Measurements from ENCODE around the gene OXGR1. TPM values are rescaled to one million over a fixed set of nuclear protein-coding genes. Genes with fewer than 3 reads are reported as not detected.

Gene OXGR1
- polyA plus RNA-seq, 2 of the 4 experiments (the other 2 are of a cell fraction) = not detected

Small RNAs within 50 kb of the gene (small RNA-seq; reads per million reads assigned to genes)
- gene RN7SKP7 = 0 reads per million in 6 experiments

Other genes with a start within 250 kb of the OXGR1 start
- 20.6 and 25.9 TPM in 2 replicates for gene MBNL2, start 227.9 kb upstream of the OXGR1 start, polyA plus RNA-seq (2011; rRNA removed)
- 15.4 to 21.3 TPM (median 18.7 TPM) in 3 replicates for gene MBNL2, start 227.9 kb upstream of the OXGR1 start, polyA plus RNA-seq (2017; fragmentation: RNase III; extraction: RNeasy Plus Mini Kit Qiagen cat#74134 plus additional on column Dnase treatment)

All from A549 (cell line).